ENCODE measurements around the gene DENND1A. TPM values are rescaled to one million over a fixed set of nuclear protein-coding genes. Genes with fewer than 3 reads are reported as not detected.

The DENND1A gene
- total RNA-seq, 1 donor from 2014 or later: 18.5 TPM

- H3K27me3 Mint-ChIP-seq (ENCODE audit: insufficient read depth): no peaks in the 10 kb centered on the region
- H3K9me3 Mint-ChIP-seq: no peaks in the 10 kb centered on the region
- peaks cover 9% of the 10 kb centered on the region for H3K36me3 Mint-ChIP-seq (ENCODE audit: low read depth)
- intact Hi-C loops (cut with micrococcal nuclease): loop anchor here (5.0 kb wide), 1 partner anchor 79 kb away; no protein-coding TSS in a partner anchor
- no peak overlapping the region for H3K4me3 Mint-ChIP-seq
- peak overlapping the region; percentile 28 for H3K27ac Mint-ChIP-seq
- no peak for DNase-seq (ENCODE audit: low spot score)
- H3K4me1 Mint-ChIP-seq (ENCODE audit: low read depth): peaks cover 21% of the 10 kb centered on the region
These were observed 367.0 kb downstream of the DENND1A start for GRCh38 chr9:123562844-123563346.

- intact Hi-C loops (cut with micrococcal nuclease): loop anchor here (5.0 kb wide), 1 partner anchor 81 kb away; no protein-coding TSS in a partner anchor
- H3K4me3 Mint-ChIP-seq: no peak overlapping the region
- H3K27me3 Mint-ChIP-seq (ENCODE audit: insufficient read depth): no peaks in the 10 kb centered on the region
- no peaks in the 10 kb centered on the region for H3K9me3 Mint-ChIP-seq
- H3K4me1 Mint-ChIP-seq (ENCODE audit: low read depth): peaks cover 15% of the 10 kb centered on the region
- peaks cover 12% of the 10 kb centered on the region for H3K36me3 Mint-ChIP-seq (ENCODE audit: low read depth)
- H3K27ac Mint-ChIP-seq: no peak overlapping the region
- no peak for DNase-seq (ENCODE audit: low spot score)
These were observed 368.9 kb downstream of the DENND1A start for GRCh38 chr9:123561046-123561445.

GRCh38 chr9:123556464-123557435 lies 373.2 kb downstream of the DENND1A start:
- intact Hi-C loops (cut with micrococcal nuclease): no loop called here
- Mint-ChIP-seq H3K9me3 (no peaks in the 10 kb centered on the region), H3K27ac (no peak overlapping the region), H3K4me1 (ENCODE audit: low read depth) (no peaks in the 10 kb centered on the region), H3K4me3 (no peak overlapping the region), H3K27me3 (ENCODE audit: insufficient read depth) (no peaks in the 10 kb centered on the region), H3K36me3 (ENCODE audit: low read depth) (peaks cover 5% of the 10 kb centered on the region)
- DNase-seq (ENCODE audit: low spot score): no peak

GRCh38 chr9:123555646-123556045 lies 374.3 kb downstream of the DENND1A start:
- no peaks in the 10 kb centered on the region for H3K27me3 Mint-ChIP-seq (ENCODE audit: insufficient read depth)
- H3K4me3 Mint-ChIP-seq: no peak overlapping the region
- H3K27ac Mint-ChIP-seq: no peak overlapping the region
- no peaks in the 10 kb centered on the region for H3K4me1 Mint-ChIP-seq (ENCODE audit: low read depth)
- peaks cover 3% of the 10 kb centered on the region for H3K36me3 Mint-ChIP-seq (ENCODE audit: low read depth)
- DNase-seq (ENCODE audit: low spot score): no peak
- intact Hi-C loops (cut with micrococcal nuclease): no loop called here
- no peaks in the 10 kb centered on the region for H3K9me3 Mint-ChIP-seq

- DNase-seq (ENCODE audit: low spot score): no peak
- Mint-ChIP-seq H3K4me3 (no peak overlapping the region), H3K27ac (no peak overlapping the region), H3K36me3 (ENCODE audit: low read depth) (peaks cover 3% of the 10 kb centered on the region), H3K9me3 (no peaks in the 10 kb centered on the region), H3K27me3 (ENCODE audit: insufficient read depth) (no peaks in the 10 kb centered on the region), H3K4me1 (ENCODE audit: low read depth) (peaks cover 15% of the 10 kb centered on the region)
- intact Hi-C loops (cut with micrococcal nuclease): no loop called here
These were observed 377.4 kb downstream of the DENND1A start for GRCh38 chr9:123552530-123552929.

- no peaks in the 10 kb centered on the region for H3K27me3 Mint-ChIP-seq (ENCODE audit: insufficient read depth)
- no peaks in the 10 kb centered on the region for H3K9me3 Mint-ChIP-seq
- no peak overlapping the region for H3K27ac Mint-ChIP-seq
- DNase-seq (ENCODE audit: low spot score): no peak
- intact Hi-C loops (cut with micrococcal nuclease): no loop called here
- H3K4me3 Mint-ChIP-seq: no peak overlapping the region
- H3K4me1 Mint-ChIP-seq (ENCODE audit: low read depth): peaks cover 15% of the 10 kb centered on the region
- no peaks in the 10 kb centered on the region for H3K36me3 Mint-ChIP-seq (ENCODE audit: low read depth)
These were observed 378.2 kb downstream of the DENND1A start for GRCh38 chr9:123551734-123552133.

- Mint-ChIP-seq H3K27me3 (ENCODE audit: insufficient read depth) (no peaks in the 10 kb centered on the region), H3K4me3 (no peak overlapping the region), H3K4me1 (ENCODE audit: low read depth) (peaks cover 15% of the 10 kb centered on the region), H3K27ac (no peak overlapping the region), H3K9me3 (no peaks in the 10 kb centered on the region), H3K36me3 (ENCODE audit: low read depth) (no peaks in the 10 kb centered on the region)
- intact Hi-C loops (cut with micrococcal nuclease): no loop called here
- DNase-seq (ENCODE audit: low spot score): no peak
These were observed 379.1 kb downstream of the DENND1A start for GRCh38 chr9:123550797-123551196.

GRCh38 chr9:123550012-123550411 lies 379.9 kb downstream of the DENND1A start:
- no peaks in the 10 kb centered on the region for H3K36me3 Mint-ChIP-seq (ENCODE audit: low read depth)

GRCh38 chr9:123548741-123549545 lies 381.0 kb downstream of the DENND1A start:
- Mint-ChIP-seq H3K36me3 (ENCODE audit: low read depth) (no peaks in the 10 kb centered on the region), H3K9me3 (no peaks in the 10 kb centered on the region), H3K27me3 (ENCODE audit: insufficient read depth) (no peaks in the 10 kb centered on the region), H3K4me3 (no peak overlapping the region), H3K27ac (peak overlapping the region; percentile 57), H3K4me1 (ENCODE audit: low read depth) (peaks cover 15% of the 10 kb centered on the region)
- intact Hi-C loops (cut with micrococcal nuclease): loop anchor here (2.0 to 10.0 kb wide), 2 partner anchors 92 to 376 kb away; no protein-coding TSS in a partner anchor
- no peak for DNase-seq (ENCODE audit: low spot score)

More at GRCh38 chr9:123550012-123550411, 379.9 kb downstream of the DENND1A start:
- no peak for DNase-seq (ENCODE audit: low spot score)
- Mint-ChIP-seq H3K4me1 (ENCODE audit: low read depth) (peaks cover 15% of the 10 kb centered on the region), H3K27me3 (ENCODE audit: insufficient read depth) (no peaks in the 10 kb centered on the region), H3K9me3 (no peaks in the 10 kb centered on the region), H3K4me3 (no peak overlapping the region), H3K27ac (no peak overlapping the region)
- intact Hi-C loops (cut with micrococcal nuclease): no loop called here

- intact Hi-C loops (cut with micrococcal nuclease): loop anchor here (1.0 to 10.0 kb wide), 3 partner anchors 381 to 497 kb away; no protein-coding TSS in a partner anchor
- no peak overlapping the region for H3K4me3 Mint-ChIP-seq
- H3K9me3 Mint-ChIP-seq: no peaks in the 10 kb centered on the region
- H3K4me1 Mint-ChIP-seq (ENCODE audit: low read depth): peaks cover 5% of the 10 kb centered on the region
- H3K36me3 Mint-ChIP-seq (ENCODE audit: low read depth): no peaks in the 10 kb centered on the region
- no peak overlapping the region for H3K27ac Mint-ChIP-seq
- no peak for DNase-seq (ENCODE audit: low spot score)
- no peaks in the 10 kb centered on the region for H3K27me3 Mint-ChIP-seq (ENCODE audit: insufficient read depth)
These were observed 385.7 kb downstream of the DENND1A start for GRCh38 chr9:123544007-123544827.

GRCh38 chr9:123543492-123543891 lies 386.4 kb downstream of the DENND1A start:
- Mint-ChIP-seq H3K4me3 (no peak overlapping the region), H3K9me3 (no peaks in the 10 kb centered on the region), H3K27ac (no peak overlapping the region), H3K4me1 (ENCODE audit: low read depth) (no peaks in the 10 kb centered on the region), H3K27me3 (ENCODE audit: insufficient read depth) (no peaks in the 10 kb centered on the region), H3K36me3 (ENCODE audit: low read depth) (no peaks in the 10 kb centered on the region)
- intact Hi-C loops (cut with micrococcal nuclease): loop anchor here (10.0 kb wide), 1 partner anchor 381 kb away; no protein-coding TSS in a partner anchor
- no peak for DNase-seq (ENCODE audit: low spot score)

Measured in activated T-helper 1 cell treated with anti-CD3 and anti-CD28 coated beads, Interleukin-12 subunit alpha, Interleukin-12 subunit beta, Interleukin-2, Interleukin-4 antibody, amounts not matched to agents 30 ng/mL and 10 ng/mL and 1 ng/mL, durations not matched to agents 14 hours and 24 hours and 36 hours (primary cell).